GM23338 (cell line): Measurements from ENCODE around the gene RASA3. TPM values are rescaled to one million over a fixed set of nuclear protein-coding genes. Genes with fewer than 3 reads are reported as not detected.

ENCODE experiments used
- ATAC-seq: fragments of 200-7000 bp; cut with Tn5 transposase; 3 replicates; pipeline ENCODE4 v1.9.1; 2020
- DNase-seq: peaks from one replicate; pipeline ENCODE4 v3.0.0-alpha.2; 2015; ENCODE audit warnings: low spot score
- H2AFZ ChIP-seq: fragments of 200-600 bp; sonication (generic); 2 replicates; pipeline ENCODE4 v1.8.0; 2016; ENCODE audit warnings: antibody characterized with exemption, mild to moderate bottlenecking, moderate library complexity
- H3F3A ChIP-seq: fragments of 200-600 bp; sonication (generic); replicated peaks from 2 replicates; pipeline ENCODE4 v1.8.0; 2017; ENCODE audit warnings: antibody characterized with exemption, mixed run types, low read depth
- H3K27ac ChIP-seq: fragments of 200-600 bp; sonication (generic); 2 replicates; pipeline ENCODE4 v1.6.1; 2016; ENCODE audit warnings: low read depth
- H3K27me3 ChIP-seq: fragments of 200-600 bp; sonication (generic); 2 replicates; pipeline ENCODE4 v1.8.0; 2016; ENCODE audit warnings: mild to moderate bottlenecking, mixed run types, moderate library complexity; ENCODE audit not compliant: insufficient read depth
- H3K36me3 ChIP-seq: fragments of 200-600 bp; sonication (generic); 2 replicates; pipeline ENCODE4 v1.8.0; 2016; ENCODE audit warnings: mild to moderate bottlenecking; ENCODE audit not compliant: insufficient read depth
- H3K4me1 ChIP-seq: fragments of 200-600 bp; sonication (generic); 2 replicates; pipeline ENCODE4 v1.8.0; 2016; ENCODE audit warnings: mild to moderate bottlenecking, moderate library complexity; ENCODE audit not compliant: insufficient read depth
- H3K4me2 ChIP-seq: fragments of 200-600 bp; sonication (generic); 2 replicates; pipeline ENCODE4 v1.7.1; 2017; ENCODE audit warnings: mixed run types
- H3K4me3 ChIP-seq: fragments of 200-600 bp; sonication (generic); 2 replicates; pipeline ENCODE4 v1.6.1; 2016; ENCODE audit warnings: mixed run types
- H3K79me2 ChIP-seq: fragments of 200-600 bp; sonication (generic); replicated peaks from 2 replicates; pipeline ENCODE4 v1.8.0; 2017; ENCODE audit warnings: mild to moderate bottlenecking; ENCODE audit not compliant: insufficient read depth
- H3K9me2 ChIP-seq: fragments of 200-600 bp; sonication (generic); 2 replicates; pipeline ENCODE4 v1.8.0; 2017; ENCODE audit not compliant: insufficient read depth
- H4K20me1 ChIP-seq: fragments of 200-600 bp; sonication (generic); replicated peaks from 2 replicates; pipeline ENCODE4 v1.8.0; 2017; ENCODE audit warnings: mild to moderate bottlenecking; ENCODE audit not compliant: insufficient read depth
- H3K27ac Mint-ChIP-seq: 2 replicates; pipeline ENCODE4 v1.8.0; 2020; ENCODE audit warnings: inconsistent platforms, mild to moderate bottlenecking, moderate library complexity, mixed read lengths
- H3K27me3 Mint-ChIP-seq: 3 replicates; pipeline ENCODE4 v1.8.0; 2022; ENCODE audit warnings: low read depth, mild to moderate bottlenecking, moderate library complexity, mixed read lengths, inconsistent platforms; ENCODE audit not compliant: insufficient read depth, poor library complexity
- H3K36me3 Mint-ChIP-seq: 3 replicates; pipeline ENCODE4 v1.8.0; 2021; ENCODE audit warnings: low read depth, mild to moderate bottlenecking, inconsistent platforms, moderate library complexity, mixed read lengths
- H3K4me1 Mint-ChIP-seq: 3 replicates; pipeline ENCODE4 v1.8.0; 2020; ENCODE audit warnings: mild to moderate bottlenecking, inconsistent platforms, mixed read lengths
- H3K4me3 Mint-ChIP-seq: 3 replicates; pipeline ENCODE4 v1.8.0; 2021; ENCODE audit warnings: moderate library complexity, mild to moderate bottlenecking, inconsistent platforms, mixed read lengths
- H3K9me3 Mint-ChIP-seq: 3 replicates; pipeline ENCODE4 v1.8.0; 2020; ENCODE audit warnings: moderate library complexity, mild to moderate bottlenecking, inconsistent platforms, mixed read lengths
- CREB1 ChIP-seq: fragments of 250-450 bp; sonication (Bioruptor Pico); IDR thresholded peaks from 2 replicates; pipeline ENCODE4 v1.5.0; 2020; ENCODE audit warnings: low read depth, mild to moderate bottlenecking, moderate library complexity
- CTCF ChIP-seq, 2 experiments: fragments of 200-600 bp in 1 of 2; sonication (generic) in 1 of 2; conservative IDR thresholded peaks; 2 replicates each; pipeline versions ENCODE4 v1.5.1 to v1.6.1; 2016 to 2017; ENCODE audit warnings: antibody characterized with exemption in 2 of 2, low read depth in 2 of 2, mild to moderate bottlenecking in 2 of 2, moderate library complexity in 1 of 2
- EZH2phosphoT487 ChIP-seq: fragments of 200-600 bp; sonication (generic); IDR thresholded peaks from one replicate; pipeline ENCODE4 v1.8.1; 2018; ENCODE audit warnings: antibody characterized with exemption; ENCODE audit not compliant: unreplicated experiment
- NANOG ChIP-seq: IDR thresholded peaks from 2 replicates; pipeline ENCODE4 v1.6.1; 2016; ENCODE audit warnings: antibody characterized with exemption, borderline replicate concordance
- REST ChIP-seq: IDR thresholded peaks from one replicate; pipeline ENCODE4 v1.6.1; 2018; ENCODE audit warnings: antibody characterized with exemption; ENCODE audit not compliant: unreplicated experiment
- ZNF114 ChIP-seq: fragments of 250-450 bp; sonication (Bioruptor Pico); IDR thresholded peaks from 2 replicates; pipeline ENCODE4 v1.5.0; 2020; ENCODE audit warnings: mild to moderate bottlenecking, moderate library complexity
- ZNF331 ChIP-seq: fragments of 250-450 bp; sonication (Bioruptor Pico); IDR thresholded peaks from 2 replicates; pipeline ENCODE4 v1.5.0; 2020; ENCODE audit warnings: low read depth, mild to moderate bottlenecking, moderate library complexity
- ZNF462 ChIP-seq: fragments of 250-450 bp; sonication (Bioruptor Pico); IDR thresholded peaks from 2 replicates; pipeline ENCODE4 v1.5.0; 2020; ENCODE audit warnings: mild to moderate bottlenecking, moderate library complexity
- polyA plus RNA-seq: library from polyadenylated mRNA; unstranded; fragments of >200 nt; fragmentation: Nextera tagmentation; extraction: Ambion mirVana; gene quantifications from 2 replicates; pipeline ENCODE4 v1.2.1, GENCODE V29; 2016
- total RNA-seq: library from RNA; depleted of rRNA; stranded (reverse); fragments of >200 nt; shearing (Covaris generic); gene quantifications from 2 replicates; pipeline ENCODE4 v1.2.3, GENCODE V29; 2014

Gene RASA3
- total and polyA plus RNA-seq, 2 experiments from 2014 or later: 11.2 to 20.7 TPM

- TF ChIP-seq EZH2phosphoT487 (no peak), ZNF331 (CRISPR knock-in tag) (no peak), CTCF (conservative IDR thresholded peaks at IDR 0.05; ENCODE audit: low read depth in 2 of 2) (no peak), NANOG (no peak), REST (no peak)
Observed at GRCh38 chr13:114070098-114070799, 62.2 kb downstream of the RASA3 start (continued).

GRCh38 chr13:114069376-114070097, 62.9 kb downstream of the RASA3 start:
- peaks cover 30% of the 10 kb centered on the region for H3K4me1 Mint-ChIP-seq
- peaks cover 10% of the 10 kb centered on the region for H3F3A ChIP-seq
- H3K4me3 Mint-ChIP-seq: no peak overlapping the region
- H3K36me3 Mint-ChIP-seq: peaks cover 25% of the 10 kb centered on the region
- H3K4me3 ChIP-seq: no peak overlapping the region
- peak overlapping the region; percentile 77; the same call in 1 of the 2 replicates for H3K27ac Mint-ChIP-seq
- H3K79me2 ChIP-seq: peaks cover 9% of the 10 kb centered on the region; the same call in 1 of the 2 replicates
- no peaks in the 10 kb centered on the region; the same call in 1 of the 2 replicates for H3K36me3 ChIP-seq
- H3K27me3 ChIP-seq: no peaks in the 10 kb centered on the region
- H4K20me1 ChIP-seq: peaks cover 5% of the 10 kb centered on the region; the same call in 1 of the 2 replicates
- H3K4me1 ChIP-seq: peaks cover 7% of the 10 kb centered on the region; the same call in 1 of the 2 replicates
- H3K9me3 Mint-ChIP-seq: peaks cover 7% of the 10 kb centered on the region
- no peak for ATAC-seq
- H3K27me3 Mint-ChIP-seq: peaks cover 14% of the 10 kb centered on the region
- H2AFZ ChIP-seq: no peak overlapping the region
- no peaks in the 10 kb centered on the region for H3K9me2 ChIP-seq
- DNase-seq: no peak
- no peak overlapping the region for H3K27ac ChIP-seq
- no peak overlapping the region for H3K4me2 ChIP-seq
- TF ChIP-seq ZNF114 (no peak), ZNF462 (CRISPR knock-in tag) (no peak), EZH2phosphoT487 (no peak), CREB1 (CRISPR knock-in tag) (no peak), NANOG (no peak)
